GM18870 (cell line): ENCODE measurements around the gene GOLGA6A.
A peak's percentile ranks its signal among the peaks of the same experiment; 100 is the strongest.
"Not testable (repeated sequence)": the region's sequence is repeated elsewhere in the genome, so short reads cannot be mapped to it uniquely, and the experiment has no call there.

Experiments used
- ATAC-seq: cut with Tn5 transposase; IDR thresholded peaks from one replicate; pipeline ENCODE4 v1.9.1; 2021; ENCODE audit warnings: moderate library complexity; ENCODE audit not compliant: unreplicated experiment

The GOLGA6A gene

GRCh38 chr15:74108111-74108510 lies 25.8 kb upstream of the GOLGA6A start:
- no peak for ATAC-seq

DNA sequence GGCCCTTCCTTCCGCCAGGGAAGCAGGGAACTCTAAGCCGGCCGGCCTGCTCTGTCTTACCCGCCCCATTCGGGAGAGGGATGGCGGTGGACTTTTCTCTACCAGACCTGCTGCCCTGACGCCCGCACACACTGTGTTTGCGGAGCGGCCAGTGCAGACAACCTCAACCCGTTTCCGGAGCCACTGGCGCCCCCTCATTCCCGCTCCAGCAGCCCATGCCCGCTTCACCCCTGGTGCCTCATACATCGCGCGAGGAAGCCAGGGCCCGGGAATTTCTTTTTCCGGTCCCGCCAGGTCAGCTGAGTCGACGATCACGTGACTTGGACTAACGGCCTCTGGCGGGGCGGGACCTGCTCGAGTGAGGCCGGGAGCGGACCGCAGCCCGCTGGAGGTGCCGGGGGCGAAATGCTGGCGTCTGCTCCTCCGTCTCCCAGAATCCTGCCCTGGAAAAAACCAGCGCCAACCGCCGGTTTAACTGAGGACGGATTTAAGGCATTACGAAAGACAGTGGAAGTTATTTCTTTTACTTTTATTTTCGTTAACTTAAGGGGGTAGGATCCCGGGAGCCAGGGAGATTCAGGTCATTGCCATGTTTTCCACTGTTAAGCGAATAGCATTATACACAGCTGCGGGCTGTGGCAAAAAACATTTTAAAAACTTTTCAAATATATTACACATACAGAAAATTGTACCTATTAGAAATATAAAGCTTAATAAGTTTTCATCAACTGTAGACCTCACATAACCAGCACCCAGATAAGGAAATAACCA lies 17.8 kb upstream of the GOLGA6A start:
- peak; percentile 57 for ATAC-seq

- not testable (repeated sequence) for ATAC-seq
These were observed 14.6 kb upstream of the GOLGA6A start for GRCh38 chr15:74096753-74097474.

GRCh38 chr15:74095610-74096009 lies 13.3 kb upstream of the GOLGA6A start:
- ATAC-seq = not testable (repeated sequence)

DNA sequence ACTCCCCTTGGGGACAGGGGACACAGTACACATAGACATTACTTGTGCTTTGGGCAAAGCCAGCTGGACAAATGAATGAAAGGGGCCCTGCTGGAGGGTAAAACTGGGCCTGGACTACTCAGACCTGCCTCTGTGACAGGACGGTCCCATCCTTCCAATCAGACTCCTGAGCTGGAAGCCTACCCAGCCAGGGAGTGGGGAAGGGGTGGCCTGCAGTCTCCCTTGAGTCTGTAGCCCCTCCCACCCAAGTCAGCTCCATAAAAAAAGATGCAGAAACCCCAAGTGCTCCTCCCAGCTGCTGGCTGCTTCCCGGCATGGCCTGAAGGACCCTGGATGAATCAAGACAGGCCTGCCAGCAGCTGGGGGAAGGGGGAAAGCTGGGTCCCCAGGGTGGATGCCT lies 12.2 kb upstream of the GOLGA6A start:
- ATAC-seq = not testable (repeated sequence)

GRCh38 chr15:74075781-74076180 lies 6.6 kb downstream of the GOLGA6A start:
- ATAC-seq = not testable (repeated sequence)

GRCh38 chr15:74072614-74073337 lies 9.6 kb downstream of the GOLGA6A start:
- not testable (repeated sequence) for ATAC-seq

- ATAC-seq = not testable (repeated sequence)
These were observed 10.2 kb downstream of the GOLGA6A start for GRCh38 chr15:74072132-74072531.

GRCh38 chr15:74071645-74072044 lies 10.7 kb downstream of the GOLGA6A start:
- ATAC-seq = not testable (repeated sequence)

- not testable (repeated sequence) for ATAC-seq
These were observed 16.5 kb downstream of the GOLGA6A start for GRCh38 chr15:74065684-74066411.

DNA sequence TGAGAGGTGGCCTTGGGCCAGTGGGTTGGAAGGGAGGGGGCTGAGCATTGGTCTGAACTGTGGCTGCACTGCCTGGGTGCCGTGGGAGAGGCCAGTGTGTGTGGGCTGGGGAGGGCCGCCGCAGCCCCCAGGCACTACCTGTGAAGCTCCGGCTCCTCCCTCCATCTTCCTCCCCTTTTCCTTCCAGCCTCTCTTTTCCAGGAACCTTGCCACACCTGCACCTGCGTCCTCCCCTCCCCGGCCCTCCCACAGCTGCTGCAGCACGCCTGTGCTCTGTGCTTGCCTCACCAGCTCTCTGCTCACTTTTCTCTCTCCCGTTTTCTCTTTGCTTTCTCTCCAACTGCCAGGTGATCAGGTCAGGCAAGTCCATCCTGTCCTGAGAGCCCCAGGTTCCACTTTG lies 17.5 kb downstream of the GOLGA6A start:
- ATAC-seq = not testable (repeated sequence)

DNA sequence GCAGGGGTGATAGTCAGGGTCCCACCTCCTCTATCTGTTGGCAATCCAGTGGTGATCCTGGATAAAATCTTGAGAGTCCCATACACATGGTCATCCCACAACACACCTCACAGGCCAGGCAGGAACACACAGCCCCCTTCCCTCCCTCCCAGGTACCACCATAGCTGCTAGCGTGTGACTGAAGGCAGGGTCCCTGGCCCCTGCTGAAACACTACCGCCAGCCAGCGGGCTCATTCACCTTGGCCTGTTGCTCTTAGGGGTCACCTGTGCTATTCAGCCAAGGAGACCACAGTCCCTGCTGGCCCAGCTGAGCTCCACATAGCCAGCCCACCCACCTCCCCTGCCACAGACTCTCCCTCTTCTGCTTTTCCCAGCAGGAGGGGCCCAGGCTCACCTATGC lies 18.2 kb downstream of the GOLGA6A start:
- ATAC-seq = not testable (repeated sequence)

DNA sequence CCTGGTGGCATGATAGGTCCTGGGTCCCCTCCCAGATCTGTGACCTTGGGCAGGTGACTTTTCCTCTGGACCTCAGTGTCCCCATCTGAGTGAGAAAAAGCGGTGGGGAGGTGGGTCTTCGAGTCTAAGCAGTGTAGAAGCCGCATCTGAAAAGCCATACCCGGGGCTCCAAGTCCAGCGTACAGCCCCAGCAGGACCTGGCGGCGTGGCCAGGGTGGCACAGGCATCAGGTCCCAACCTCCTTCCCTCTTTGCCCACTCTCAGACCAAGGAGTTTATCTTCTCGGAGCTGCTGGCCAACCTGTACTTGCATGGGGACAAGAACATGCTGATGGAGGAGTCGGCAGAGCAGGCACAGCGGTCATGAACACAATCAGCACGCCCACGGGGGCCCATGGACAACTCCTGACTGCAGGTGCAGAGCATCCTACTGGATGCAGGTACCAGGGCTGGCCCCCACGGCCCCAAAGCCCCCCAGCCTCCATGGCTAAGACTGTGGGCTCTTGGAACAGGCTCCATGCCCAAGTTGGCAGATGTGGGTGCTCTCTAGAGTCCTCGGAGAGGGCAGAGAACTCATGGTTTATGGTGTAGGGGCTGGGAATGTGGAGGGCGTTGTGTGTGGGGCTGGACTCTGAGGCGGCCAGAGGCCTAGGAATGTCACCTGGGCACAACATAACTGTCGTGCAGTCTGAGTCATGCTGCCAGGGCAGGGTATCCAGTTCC lies 18.8 kb downstream of the GOLGA6A start:
- not testable (repeated sequence) for ATAC-seq

GRCh38 chr15:74062671-74063070 lies 19.7 kb downstream of the GOLGA6A start:
- ATAC-seq = no peak

GRCh38 chr15:74062236-74062635 lies 20.1 kb downstream of the GOLGA6A start:
- ATAC-seq = no peak

- ATAC-seq = no peak
These were observed 22.1 kb downstream of the GOLGA6A start for GRCh38 chr15:74060251-74060650.

GRCh38 chr15:74059050-74059833 lies 23.1 kb downstream of the GOLGA6A start:
- not testable (repeated sequence) for ATAC-seq

GRCh38 chr15:74056330-74056729 lies 26.0 kb downstream of the GOLGA6A start:
- not testable (repeated sequence) for ATAC-seq

- no peak for ATAC-seq
These were observed 26.5 kb downstream of the GOLGA6A start for GRCh38 chr15:74055804-74056203.
